Measurements from ENCODE around the gene RDH11.
A peak's percentile ranks its signal among the peaks of the same experiment; 100 is the strongest.
"Not testable (repeated sequence)": the region's sequence is repeated elsewhere in the genome, so short reads cannot be mapped to it uniquely, and the experiment has no call there.

Gene RDH11

GRCh38 chr14:67703997-67704396 is 8.4 kb upstream of the RDH11 start:
- no peak for DNase-seq (ENCODE audit: low spot score)

GRCh38 chr14:67701492-67701891 is 5.9 kb upstream of the RDH11 start, which contains the start of gene RDH12:
Gene RDH12, plus strand, starts transcription at chr14:67701886. Its CDS starts 20,757 bp downstream, at chr14:67722643.
- not testable (repeated sequence) for DNase-seq (ENCODE audit: low spot score)

- no peak for DNase-seq (ENCODE audit: low spot score)
These were observed 2.6 kb upstream of the RDH11 start for GRCh38 chr14:67698179-67698578.

GRCh38 chr14:67697006-67697405 is 1.4 kb upstream of the RDH11 start:
- DNase-seq (ENCODE audit: low spot score) = no peak

- peak; percentile 91 for DNase-seq (ENCODE audit: low spot score)
These were observed 672 bp downstream of the RDH11 start for GRCh38 chr14:67694791-67695393.

- DNase-seq (ENCODE audit: low spot score) = no peak
These were observed 5.6 kb downstream of the RDH11 start for GRCh38 chr14:67690011-67690410.

GRCh38 chr14:67683842-67684241 is 11.7 kb downstream of the RDH11 start:
- DNase-seq (ENCODE audit: low spot score) = no peak

- no peak for DNase-seq (ENCODE audit: low spot score)
These were observed 14.6 kb downstream of the RDH11 start for GRCh38 chr14:67680941-67681340.

- DNase-seq (ENCODE audit: low spot score) = peak; percentile 85
These were observed 15.4 kb downstream of the RDH11 start for GRCh38 chr14:67680121-67680602.

- no peak for DNase-seq (ENCODE audit: low spot score)
These were observed 16.6 kb downstream of the RDH11 start for GRCh38 chr14:67679006-67679405.

GRCh38 chr14:67675219-67675582 is 20.4 kb downstream of the RDH11 start:
- no peak for DNase-seq (ENCODE audit: low spot score)

- peak; percentile 85 for DNase-seq (ENCODE audit: low spot score)
These were observed 20.9 kb downstream of the RDH11 start, which contains the start of gene VTI1B for GRCh38 chr14:67674480-67675218. Gene VTI1B, minus strand, starts transcription at chr14:67674632. Its CDS starts 143 bp downstream, at chr14:67674489.

GRCh38 chr14:67674139-67674479 is 21.5 kb downstream of the RDH11 start:
- peak; percentile 73 for DNase-seq (ENCODE audit: low spot score)

- DNase-seq (ENCODE audit: low spot score) = no peak
These were observed 22.1 kb downstream of the RDH11 start for GRCh38 chr14:67673451-67673850.

GRCh38 chr14:67668559-67668958 is 27.0 kb downstream of the RDH11 start:
- DNase-seq (ENCODE audit: low spot score) = no peak

GRCh38 chr14:67666750-67667449 is 28.7 kb downstream of the RDH11 start:
- peak; percentile 66 for DNase-seq (ENCODE audit: low spot score)

- peak; percentile 52 for DNase-seq (ENCODE audit: low spot score)
These were observed 29.7 kb downstream of the RDH11 start for GRCh38 chr14:67665868-67666267.

- no peak for DNase-seq (ENCODE audit: low spot score)
These were observed 31.9 kb downstream of the RDH11 start for GRCh38 chr14:67663633-67664032.

GRCh38 chr14:67653651-67654280 is 41.8 kb downstream of the RDH11 start:
- peak; percentile 11 for DNase-seq (ENCODE audit: low spot score)

GRCh38 chr14:67652189-67652588 is 43.4 kb downstream of the RDH11 start:
- no peak for DNase-seq (ENCODE audit: low spot score)

GRCh38 chr14:67650694-67651093 is 44.9 kb downstream of the RDH11 start:
- peak; percentile 77 for DNase-seq (ENCODE audit: low spot score)

- no peak for DNase-seq (ENCODE audit: low spot score)
These were observed 45.4 kb downstream of the RDH11 start for GRCh38 chr14:67650151-67650550.
